GM23338 (cell line): ENCODE data around the gene PKIB. TPM values are rescaled to one million over a fixed set of nuclear protein-coding genes. Genes with fewer than 3 reads are reported as not detected.

Source experiments
- ATAC-seq: fragments of 200-7000 bp; cut with Tn5 transposase; 3 replicates; pipeline ENCODE4 v1.9.1; 2020
- DNase-seq: peaks from one replicate; pipeline ENCODE4 v3.0.0-alpha.2; 2015; ENCODE audit warnings: low spot score
- H2AFZ ChIP-seq: fragments of 200-600 bp; sonication (generic); 2 replicates; pipeline ENCODE4 v1.8.0; 2016; ENCODE audit warnings: antibody characterized with exemption, mild to moderate bottlenecking, moderate library complexity
- H3F3A ChIP-seq: fragments of 200-600 bp; sonication (generic); replicated peaks from 2 replicates; pipeline ENCODE4 v1.8.0; 2017; ENCODE audit warnings: antibody characterized with exemption, mixed run types, low read depth
- H3K27ac ChIP-seq: fragments of 200-600 bp; sonication (generic); 2 replicates; pipeline ENCODE4 v1.6.1; 2016; ENCODE audit warnings: low read depth
- H3K27me3 ChIP-seq: fragments of 200-600 bp; sonication (generic); 2 replicates; pipeline ENCODE4 v1.8.0; 2016; ENCODE audit warnings: mild to moderate bottlenecking, mixed run types, moderate library complexity; ENCODE audit not compliant: insufficient read depth
- H3K36me3 ChIP-seq: fragments of 200-600 bp; sonication (generic); 2 replicates; pipeline ENCODE4 v1.8.0; 2016; ENCODE audit warnings: mild to moderate bottlenecking; ENCODE audit not compliant: insufficient read depth
- H3K4me1 ChIP-seq: fragments of 200-600 bp; sonication (generic); 2 replicates; pipeline ENCODE4 v1.8.0; 2016; ENCODE audit warnings: mild to moderate bottlenecking, moderate library complexity; ENCODE audit not compliant: insufficient read depth
- H3K4me2 ChIP-seq: fragments of 200-600 bp; sonication (generic); 2 replicates; pipeline ENCODE4 v1.7.1; 2017; ENCODE audit warnings: mixed run types
- H3K4me3 ChIP-seq: fragments of 200-600 bp; sonication (generic); 2 replicates; pipeline ENCODE4 v1.6.1; 2016; ENCODE audit warnings: mixed run types
- H3K79me2 ChIP-seq: fragments of 200-600 bp; sonication (generic); replicated peaks from 2 replicates; pipeline ENCODE4 v1.8.0; 2017; ENCODE audit warnings: mild to moderate bottlenecking; ENCODE audit not compliant: insufficient read depth
- H3K9me2 ChIP-seq: fragments of 200-600 bp; sonication (generic); 2 replicates; pipeline ENCODE4 v1.8.0; 2017; ENCODE audit not compliant: insufficient read depth
- H4K20me1 ChIP-seq: fragments of 200-600 bp; sonication (generic); replicated peaks from 2 replicates; pipeline ENCODE4 v1.8.0; 2017; ENCODE audit warnings: mild to moderate bottlenecking; ENCODE audit not compliant: insufficient read depth
- H3K27ac Mint-ChIP-seq: 2 replicates; pipeline ENCODE4 v1.8.0; 2020; ENCODE audit warnings: inconsistent platforms, mild to moderate bottlenecking, moderate library complexity, mixed read lengths
- H3K27me3 Mint-ChIP-seq: 3 replicates; pipeline ENCODE4 v1.8.0; 2022; ENCODE audit warnings: low read depth, mild to moderate bottlenecking, moderate library complexity, mixed read lengths, inconsistent platforms; ENCODE audit not compliant: insufficient read depth, poor library complexity
- H3K36me3 Mint-ChIP-seq: 3 replicates; pipeline ENCODE4 v1.8.0; 2021; ENCODE audit warnings: low read depth, mild to moderate bottlenecking, inconsistent platforms, moderate library complexity, mixed read lengths
- H3K4me1 Mint-ChIP-seq: 3 replicates; pipeline ENCODE4 v1.8.0; 2020; ENCODE audit warnings: mild to moderate bottlenecking, inconsistent platforms, mixed read lengths
- H3K4me3 Mint-ChIP-seq: 3 replicates; pipeline ENCODE4 v1.8.0; 2021; ENCODE audit warnings: moderate library complexity, mild to moderate bottlenecking, inconsistent platforms, mixed read lengths
- H3K9me3 Mint-ChIP-seq: 3 replicates; pipeline ENCODE4 v1.8.0; 2020; ENCODE audit warnings: moderate library complexity, mild to moderate bottlenecking, inconsistent platforms, mixed read lengths
- CREB1 ChIP-seq: fragments of 250-450 bp; sonication (Bioruptor Pico); IDR thresholded peaks from 2 replicates; pipeline ENCODE4 v1.5.0; 2020; ENCODE audit warnings: low read depth, mild to moderate bottlenecking, moderate library complexity
- EZH2 ChIP-seq: fragments of 200-600 bp; sonication (generic); IDR thresholded peaks from one replicate; pipeline ENCODE4 v1.8.0; 2017; ENCODE audit warnings: antibody characterized with exemption, mild to moderate bottlenecking, low read depth; ENCODE audit not compliant: unreplicated experiment
- EZH2phosphoT487 ChIP-seq: fragments of 200-600 bp; sonication (generic); IDR thresholded peaks from one replicate; pipeline ENCODE4 v1.8.1; 2018; ENCODE audit warnings: antibody characterized with exemption; ENCODE audit not compliant: unreplicated experiment
- JUNB ChIP-seq: IDR thresholded peaks from one replicate; pipeline ENCODE4 v1.6.1; 2016; ENCODE audit warnings: antibody characterized with exemption; ENCODE audit not compliant: unreplicated experiment
- NANOG ChIP-seq: IDR thresholded peaks from 2 replicates; pipeline ENCODE4 v1.6.1; 2016; ENCODE audit warnings: antibody characterized with exemption, borderline replicate concordance
- POLR2AphosphoS5 ChIP-seq: IDR thresholded peaks from 2 replicates; pipeline ENCODE4 v1.6.1; 2016; ENCODE audit warnings: antibody characterized with exemption, low read depth
- STAT1 ChIP-seq: IDR thresholded peaks from one replicate; pipeline ENCODE4 v1.6.1; 2016; ENCODE audit warnings: antibody characterized with exemption; ENCODE audit not compliant: unreplicated experiment
- ZNF114 ChIP-seq: fragments of 250-450 bp; sonication (Bioruptor Pico); IDR thresholded peaks from 2 replicates; pipeline ENCODE4 v1.5.0; 2020; ENCODE audit warnings: mild to moderate bottlenecking, moderate library complexity
- ZNF331 ChIP-seq: fragments of 250-450 bp; sonication (Bioruptor Pico); IDR thresholded peaks from 2 replicates; pipeline ENCODE4 v1.5.0; 2020; ENCODE audit warnings: low read depth, mild to moderate bottlenecking, moderate library complexity
- polyA plus RNA-seq: library from polyadenylated mRNA; unstranded; fragments of >200 nt; fragmentation: Nextera tagmentation; extraction: Ambion mirVana; gene quantifications from 2 replicates; pipeline ENCODE4 v1.2.1, GENCODE V29; 2016
- total RNA-seq: library from RNA; depleted of rRNA; stranded (reverse); fragments of >200 nt; shearing (Covaris generic); gene quantifications from 2 replicates; pipeline ENCODE4 v1.2.3, GENCODE V29; 2014
- TF ChIP-seq, protein P1 (sequence below): fragments of 250-450 bp; sonication (Bioruptor Pico); IDR thresholded peaks from 2 replicates; pipeline ENCODE4 v1.5.0; 2020; ENCODE audit warnings: mild to moderate bottlenecking, moderate library complexity
- TF ChIP-seq, protein P2 (sequence below), 2 experiments: fragments of 200-600 bp in 1 of 2; sonication (generic) in 1 of 2; conservative IDR thresholded peaks; 2 replicates each; pipeline versions ENCODE4 v1.5.1 to v1.6.1; 2016 to 2017; ENCODE audit warnings: antibody characterized with exemption in 2 of 2, low read depth in 2 of 2, mild to moderate bottlenecking in 2 of 2, moderate library complexity in 1 of 2
- TF ChIP-seq, protein P3 (sequence below): IDR thresholded peaks from one replicate; pipeline ENCODE4 v1.6.1; 2018; ENCODE audit warnings: antibody characterized with exemption; ENCODE audit not compliant: unreplicated experiment
- TF ChIP-seq, protein P4 (sequence below): IDR thresholded peaks from 2 replicates; pipeline ENCODE4 v1.6.1; 2016; ENCODE audit warnings: antibody characterized with exemption

Gene PKIB
- total and polyA plus RNA-seq, 2 experiments from 2014 or later = 125 to 170 TPM

DNA sequence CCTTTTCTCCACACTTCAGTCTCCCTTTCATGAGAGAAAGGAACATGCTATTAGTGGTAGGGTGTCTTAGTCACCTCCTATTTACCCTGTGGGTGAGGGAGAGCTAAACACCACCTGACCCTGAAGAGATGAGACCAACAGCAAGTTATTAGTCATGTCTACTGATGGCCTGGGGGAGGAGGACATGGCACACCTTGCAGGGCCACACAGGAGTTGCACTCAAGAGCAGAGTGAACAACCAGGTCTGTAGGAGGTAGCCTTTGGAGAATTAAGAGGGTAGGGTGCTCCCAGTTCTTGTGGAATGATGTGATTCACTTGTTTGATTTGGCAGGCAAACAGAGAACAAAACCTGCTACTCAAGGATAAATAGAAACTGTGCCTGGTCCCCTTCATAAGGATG lies 86.6 kb downstream of the PKIB start:
- Histone ChIP-seq H3K36me3 (peaks cover 5% of the 10 kb centered on the region; the same call in 1 of the 2 replicates), H3K27ac (no peak overlapping the region), H3K4me3 (no peak overlapping the region), H3K79me2 (peaks cover 6% of the 10 kb centered on the region; the same call in 1 of the 2 replicates), H4K20me1 (0 out of 2 replicates have a peak, but pooled peaks cover 2% of the 10 kb centered on the region), H3F3A (no peaks in the 10 kb centered on the region), H3K27me3 (no peaks in the 10 kb centered on the region), H2AFZ (no peak overlapping the region), H3K9me2 (peaks cover 10% of the 10 kb centered on the region), H3K4me2 (no peak overlapping the region), H3K4me1 (peaks cover 38% of the 10 kb centered on the region)
- Mint-ChIP-seq H3K9me3 (no peaks in the 10 kb centered on the region), H3K4me3 (no peak overlapping the region), H3K36me3 (no peaks in the 10 kb centered on the region), H3K4me1 (peaks cover 37% of the 10 kb centered on the region), H3K27me3 (peaks cover 5% of the 10 kb centered on the region), H3K27ac (peak overlapping the region; percentile 58)
- no peak for DNase-seq
- TF ChIP-seq CREB1 = no peak
- no peak for TF ChIP-seq STAT1
- TF ChIP-seq ZNF331 (CRISPR knock-in tag) = no peak
- no peak for TF ChIP-seq NANOG
- TF ChIP-seq, protein P1, sequence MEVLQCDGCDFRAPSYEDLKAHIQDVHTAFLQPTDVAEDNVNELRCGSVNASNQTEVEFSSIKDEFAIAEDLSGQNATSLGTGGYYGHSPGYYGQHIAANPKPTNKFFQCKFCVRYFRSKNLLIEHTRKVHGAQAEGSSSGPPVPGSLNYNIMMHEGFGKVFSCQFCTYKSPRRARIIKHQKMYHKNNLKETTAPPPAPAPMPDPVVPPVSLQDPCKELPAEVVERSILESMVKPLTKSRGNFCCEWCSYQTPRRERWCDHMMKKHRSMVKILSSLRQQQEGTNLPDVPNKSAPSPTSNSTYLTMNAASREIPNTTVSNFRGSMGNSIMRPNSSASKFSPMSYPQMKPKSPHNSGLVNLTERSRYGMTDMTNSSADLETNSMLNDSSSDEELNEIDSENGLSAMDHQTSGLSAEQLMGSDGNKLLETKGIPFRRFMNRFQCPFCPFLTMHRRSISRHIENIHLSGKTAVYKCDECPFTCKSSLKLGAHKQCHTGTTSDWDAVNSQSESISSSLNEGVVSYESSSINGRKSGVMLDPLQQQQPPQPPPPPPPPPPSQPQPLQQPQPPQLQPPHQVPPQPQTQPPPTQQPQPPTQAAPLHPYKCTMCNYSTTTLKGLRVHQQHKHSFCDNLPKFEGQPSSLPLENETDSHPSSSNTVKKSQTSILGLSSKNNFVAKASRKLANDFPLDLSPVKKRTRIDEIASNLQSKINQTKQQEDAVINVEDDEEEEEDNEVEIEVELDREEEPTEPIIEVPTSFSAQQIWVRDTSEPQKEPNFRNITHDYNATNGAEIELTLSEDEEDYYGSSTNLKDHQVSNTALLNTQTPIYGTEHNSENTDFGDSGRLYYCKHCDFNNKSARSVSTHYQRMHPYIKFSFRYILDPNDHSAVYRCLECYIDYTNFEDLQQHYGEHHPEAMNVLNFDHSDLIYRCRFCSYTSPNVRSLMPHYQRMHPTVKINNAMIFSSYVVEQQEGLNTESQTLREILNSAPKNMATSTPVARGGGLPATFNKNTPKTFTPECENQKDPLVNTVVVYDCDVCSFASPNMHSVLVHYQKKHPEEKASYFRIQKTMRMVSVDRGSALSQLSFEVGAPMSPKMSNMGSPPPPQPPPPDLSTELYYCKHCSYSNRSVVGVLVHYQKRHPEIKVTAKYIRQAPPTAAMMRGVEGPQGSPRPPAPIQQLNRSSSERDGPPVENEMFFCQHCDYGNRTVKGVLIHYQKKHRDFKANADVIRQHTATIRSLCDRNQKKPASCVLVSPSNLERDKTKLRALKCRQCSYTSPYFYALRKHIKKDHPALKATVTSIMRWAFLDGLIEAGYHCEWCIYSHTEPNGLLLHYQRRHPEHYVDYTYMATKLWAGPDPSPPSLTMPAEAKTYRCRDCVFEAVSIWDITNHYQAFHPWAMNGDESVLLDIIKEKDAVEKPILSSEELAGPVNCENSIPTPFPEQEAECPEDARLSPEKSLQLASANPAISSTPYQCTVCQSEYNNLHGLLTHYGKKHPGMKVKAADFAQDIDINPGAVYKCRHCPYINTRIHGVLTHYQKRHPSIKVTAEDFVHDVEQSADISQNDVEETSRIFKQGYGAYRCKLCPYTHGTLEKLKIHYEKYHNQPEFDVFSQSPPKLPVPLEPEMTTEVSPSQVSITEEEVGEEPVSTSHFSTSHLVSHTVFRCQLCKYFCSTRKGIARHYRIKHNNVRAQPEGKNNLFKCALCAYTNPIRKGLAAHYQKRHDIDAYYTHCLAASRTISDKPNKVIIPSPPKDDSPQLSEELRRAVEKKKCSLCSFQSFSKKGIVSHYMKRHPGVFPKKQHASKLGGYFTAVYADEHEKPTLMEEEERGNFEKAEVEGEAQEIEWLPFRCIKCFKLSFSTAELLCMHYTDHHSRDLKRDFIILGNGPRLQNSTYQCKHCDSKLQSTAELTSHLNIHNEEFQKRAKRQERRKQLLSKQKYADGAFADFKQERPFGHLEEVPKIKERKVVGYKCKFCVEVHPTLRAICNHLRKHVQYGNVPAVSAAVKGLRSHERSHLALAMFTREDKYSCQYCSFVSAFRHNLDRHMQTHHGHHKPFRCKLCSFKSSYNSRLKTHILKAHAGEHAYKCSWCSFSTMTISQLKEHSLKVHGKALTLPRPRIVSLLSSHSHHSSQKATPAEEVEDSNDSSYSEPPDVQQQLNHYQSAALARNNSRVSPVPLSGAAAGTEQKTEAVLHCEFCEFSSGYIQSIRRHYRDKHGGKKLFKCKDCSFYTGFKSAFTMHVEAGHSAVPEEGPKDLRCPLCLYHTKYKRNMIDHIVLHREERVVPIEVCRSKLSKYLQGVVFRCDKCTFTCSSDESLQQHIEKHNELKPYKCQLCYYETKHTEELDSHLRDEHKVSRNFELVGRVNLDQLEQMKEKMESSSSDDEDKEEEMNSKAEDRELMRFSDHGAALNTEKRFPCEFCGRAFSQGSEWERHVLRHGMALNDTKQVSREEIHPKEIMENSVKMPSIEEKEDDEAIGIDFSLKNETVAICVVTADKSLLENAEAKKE (CRISPR knock-in tag) = no peak
- no peak for TF ChIP-seq ZNF114
- TF ChIP-seq, protein P2, sequence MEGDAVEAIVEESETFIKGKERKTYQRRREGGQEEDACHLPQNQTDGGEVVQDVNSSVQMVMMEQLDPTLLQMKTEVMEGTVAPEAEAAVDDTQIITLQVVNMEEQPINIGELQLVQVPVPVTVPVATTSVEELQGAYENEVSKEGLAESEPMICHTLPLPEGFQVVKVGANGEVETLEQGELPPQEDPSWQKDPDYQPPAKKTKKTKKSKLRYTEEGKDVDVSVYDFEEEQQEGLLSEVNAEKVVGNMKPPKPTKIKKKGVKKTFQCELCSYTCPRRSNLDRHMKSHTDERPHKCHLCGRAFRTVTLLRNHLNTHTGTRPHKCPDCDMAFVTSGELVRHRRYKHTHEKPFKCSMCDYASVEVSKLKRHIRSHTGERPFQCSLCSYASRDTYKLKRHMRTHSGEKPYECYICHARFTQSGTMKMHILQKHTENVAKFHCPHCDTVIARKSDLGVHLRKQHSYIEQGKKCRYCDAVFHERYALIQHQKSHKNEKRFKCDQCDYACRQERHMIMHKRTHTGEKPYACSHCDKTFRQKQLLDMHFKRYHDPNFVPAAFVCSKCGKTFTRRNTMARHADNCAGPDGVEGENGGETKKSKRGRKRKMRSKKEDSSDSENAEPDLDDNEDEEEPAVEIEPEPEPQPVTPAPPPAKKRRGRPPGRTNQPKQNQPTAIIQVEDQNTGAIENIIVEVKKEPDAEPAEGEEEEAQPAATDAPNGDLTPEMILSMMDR (conservative IDR thresholded peaks at IDR 0.05; ENCODE audit: low read depth in 2 of 2) = no peak
- TF ChIP-seq, protein P3, sequence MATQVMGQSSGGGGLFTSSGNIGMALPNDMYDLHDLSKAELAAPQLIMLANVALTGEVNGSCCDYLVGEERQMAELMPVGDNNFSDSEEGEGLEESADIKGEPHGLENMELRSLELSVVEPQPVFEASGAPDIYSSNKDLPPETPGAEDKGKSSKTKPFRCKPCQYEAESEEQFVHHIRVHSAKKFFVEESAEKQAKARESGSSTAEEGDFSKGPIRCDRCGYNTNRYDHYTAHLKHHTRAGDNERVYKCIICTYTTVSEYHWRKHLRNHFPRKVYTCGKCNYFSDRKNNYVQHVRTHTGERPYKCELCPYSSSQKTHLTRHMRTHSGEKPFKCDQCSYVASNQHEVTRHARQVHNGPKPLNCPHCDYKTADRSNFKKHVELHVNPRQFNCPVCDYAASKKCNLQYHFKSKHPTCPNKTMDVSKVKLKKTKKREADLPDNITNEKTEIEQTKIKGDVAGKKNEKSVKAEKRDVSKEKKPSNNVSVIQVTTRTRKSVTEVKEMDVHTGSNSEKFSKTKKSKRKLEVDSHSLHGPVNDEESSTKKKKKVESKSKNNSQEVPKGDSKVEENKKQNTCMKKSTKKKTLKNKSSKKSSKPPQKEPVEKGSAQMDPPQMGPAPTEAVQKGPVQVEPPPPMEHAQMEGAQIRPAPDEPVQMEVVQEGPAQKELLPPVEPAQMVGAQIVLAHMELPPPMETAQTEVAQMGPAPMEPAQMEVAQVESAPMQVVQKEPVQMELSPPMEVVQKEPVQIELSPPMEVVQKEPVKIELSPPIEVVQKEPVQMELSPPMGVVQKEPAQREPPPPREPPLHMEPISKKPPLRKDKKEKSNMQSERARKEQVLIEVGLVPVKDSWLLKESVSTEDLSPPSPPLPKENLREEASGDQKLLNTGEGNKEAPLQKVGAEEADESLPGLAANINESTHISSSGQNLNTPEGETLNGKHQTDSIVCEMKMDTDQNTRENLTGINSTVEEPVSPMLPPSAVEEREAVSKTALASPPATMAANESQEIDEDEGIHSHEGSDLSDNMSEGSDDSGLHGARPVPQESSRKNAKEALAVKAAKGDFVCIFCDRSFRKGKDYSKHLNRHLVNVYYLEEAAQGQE = no peak
- no peak for TF ChIP-seq POLR2AphosphoS5
- no peak for TF ChIP-seq JUNB
- no peak for TF ChIP-seq EZH2phosphoT487
- no peak for TF ChIP-seq EZH2
- TF ChIP-seq, protein P4, sequence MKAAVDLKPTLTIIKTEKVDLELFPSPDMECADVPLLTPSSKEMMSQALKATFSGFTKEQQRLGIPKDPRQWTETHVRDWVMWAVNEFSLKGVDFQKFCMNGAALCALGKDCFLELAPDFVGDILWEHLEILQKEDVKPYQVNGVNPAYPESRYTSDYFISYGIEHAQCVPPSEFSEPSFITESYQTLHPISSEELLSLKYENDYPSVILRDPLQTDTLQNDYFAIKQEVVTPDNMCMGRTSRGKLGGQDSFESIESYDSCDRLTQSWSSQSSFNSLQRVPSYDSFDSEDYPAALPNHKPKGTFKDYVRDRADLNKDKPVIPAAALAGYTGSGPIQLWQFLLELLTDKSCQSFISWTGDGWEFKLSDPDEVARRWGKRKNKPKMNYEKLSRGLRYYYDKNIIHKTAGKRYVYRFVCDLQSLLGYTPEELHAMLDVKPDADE = no peak
- no peak for ATAC-seq
